ENCODE results near the gene TBX18. TPM values are rescaled to one million over a fixed set of nuclear protein-coding genes. Genes with fewer than 3 reads are reported as not detected.

The TBX18 gene
- total RNA-seq (2014; rRNA removed; shearing (Covaris generic)) = not detected in 2 replicates
- total RNA-seq (2022) = not detected in 2 replicates
- Bru-seq, nascent RNA = percentile 2 among the genes with signal in this experiment
- BruChase-seq, experiment 1, labeled RNA remaining after a 6-hour chase = percentile 5 among the genes with signal in this experiment
- BruChase-seq, experiment 2, labeled RNA remaining after a 2-hour chase = percentile 6 among the genes with signal in this experiment
- long read RNA-seq = 0 reads

DNA sequence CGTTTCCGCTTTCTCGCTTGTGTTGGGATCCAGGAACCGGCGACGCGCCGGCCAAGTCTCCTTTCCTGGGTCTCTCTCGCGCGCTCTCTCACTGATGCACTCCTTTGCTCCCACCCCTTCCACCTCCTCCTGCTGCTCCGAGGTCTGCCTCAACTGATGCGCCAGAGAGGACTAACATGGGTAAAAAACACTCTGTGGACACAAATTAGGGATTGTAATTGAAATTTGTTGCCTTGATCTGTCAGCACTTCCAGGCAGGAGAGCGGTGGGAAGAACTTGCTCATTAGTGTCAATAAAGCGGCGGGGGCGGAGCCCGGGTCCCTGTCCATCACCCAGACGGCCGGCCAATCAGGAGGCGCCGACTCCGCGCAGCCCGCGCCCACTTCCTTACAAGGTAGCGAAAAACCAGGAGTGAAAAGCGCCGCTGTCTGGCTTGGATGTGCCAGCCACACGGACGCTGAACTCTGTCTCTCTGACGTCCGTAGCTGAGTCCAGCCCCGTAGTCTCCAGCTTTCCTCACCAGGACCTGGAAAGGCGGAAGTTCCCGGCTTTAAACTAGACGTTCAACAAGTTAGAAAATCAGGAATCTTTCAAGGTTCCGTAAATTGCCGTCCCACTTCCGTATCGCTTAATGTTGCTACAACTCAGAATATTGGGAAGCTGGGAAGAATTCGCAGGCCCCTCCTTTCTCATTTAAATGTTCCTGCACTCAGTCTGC, at the start of gene TBX18:
Gene TBX18 (minus strand): TSS at position 267 of the 718 bp plus-strand sequence. CDS start 417 bp downstream, outside the sequence.
- intact Hi-C loops (cut with micrococcal nuclease; ENCODE audit: unreplicated experiment) = no loop called here

DNA sequence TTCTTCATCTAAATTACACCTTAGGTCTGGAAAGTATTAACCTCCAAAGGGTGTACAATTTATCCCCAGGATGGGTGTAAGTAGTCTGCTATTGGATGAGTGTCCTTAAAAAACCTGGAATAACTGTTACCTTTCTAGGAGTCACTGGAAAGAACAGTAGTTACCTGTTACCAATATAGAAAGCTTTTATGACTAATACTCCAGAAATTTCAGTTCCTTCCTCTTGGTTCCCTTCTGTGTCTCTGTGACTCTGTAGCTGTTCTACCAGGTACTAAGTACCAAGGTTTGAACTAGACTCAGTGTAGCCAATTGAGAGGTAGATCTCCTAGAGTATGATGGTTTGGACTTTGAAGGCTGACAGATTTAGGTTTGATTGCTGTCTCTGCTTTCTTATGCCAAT, 47.0 kb upstream of the TBX18 start:
- no peak overlapping the region for H3K27ac ChIP-seq (ENCODE audit: low read depth, low read length, poor library complexity, severe bottlenecking)
- H3K79me2 ChIP-seq (ENCODE audit: insufficient read depth, low read depth, low read length) = no peaks in the 10 kb centered on the region
- ChIA-PET CTCF (ENCODE audit: unreplicated experiment) (no interaction called here), POLR2A (no interaction called here)
- H3K9me2 ChIP-seq (ENCODE audit: insufficient read depth, low read length) = no peaks in the 10 kb centered on the region
- no peak overlapping the region for H3K4me3 ChIP-seq (ENCODE audit: low read depth, low read length, poor library complexity, severe bottlenecking)
- no peak overlapping the region for H2AFZ ChIP-seq (ENCODE audit: low read length)
- H4K20me1 ChIP-seq (ENCODE audit: insufficient read depth, low read length) = no peaks in the 10 kb centered on the region
- no TSS peak for BruUV-seq (replicated peaks)
- H3K9me3 ChIP-seq (ENCODE audit: low read length) = no peaks in the 10 kb centered on the region
- no peaks in the 10 kb centered on the region for H3K36me3 ChIP-seq (ENCODE audit: insufficient read depth, low read length)
- no peak overlapping the region for H3K4me2 ChIP-seq (ENCODE audit: low read length)
- no peaks in the 10 kb centered on the region for H3K4me1 ChIP-seq (ENCODE audit: insufficient read depth, low read length, poor library complexity, severe bottlenecking)
- DNase-seq (ENCODE audit: low spot score) = no peak
- no peak for TF ChIP-seq CTCF (conservative IDR thresholded peaks at IDR 0.05; ENCODE audit: low read length)
- intact Hi-C loops (cut with micrococcal nuclease; ENCODE audit: unreplicated experiment) = no loop called here

More for the DNA sequence above, at the start of gene TBX18:
- no peak within 1 kb of the TSS for H3K4me3 ChIP-seq (ENCODE audit: low read depth, low read length, poor library complexity, severe bottlenecking)
- no peaks in the 10 kb centered on the region for H3K9me3 ChIP-seq (ENCODE audit: low read length)
- H3K27ac ChIP-seq (ENCODE audit: low read depth, low read length, poor library complexity, severe bottlenecking) = no peak within 1 kb of the TSS
- no peaks in the 10 kb centered on the region for H4K20me1 ChIP-seq (ENCODE audit: insufficient read depth, low read length)
- H3K4me2 ChIP-seq (ENCODE audit: low read length) = no peak within 1 kb of the TSS
- no peaks in the 10 kb centered on the region for H3K4me1 ChIP-seq (ENCODE audit: insufficient read depth, low read length, poor library complexity, severe bottlenecking)
- TF ChIP-seq CTCF (conservative IDR thresholded peaks at IDR 0.05; ENCODE audit: low read length) (no peak), EZH2phosphoT487 (IDR thresholded peaks at IDR 0.05; ENCODE audit: borderline replicate concordance, low read depth, low read length) (no peak)
- no peaks in the 10 kb centered on the region for H3K9me2 ChIP-seq (ENCODE audit: insufficient read depth, low read length)
- no TSS peak for BruUV-seq (replicated peaks)
- POLR2A ChIA-PET = no interaction called here
- DNase-seq (ENCODE audit: low spot score) = no peak
- H2AFZ ChIP-seq (ENCODE audit: low read length) = no peak within 1 kb of the TSS
- H3K79me2 ChIP-seq (ENCODE audit: insufficient read depth, low read depth, low read length) = no peaks in the 10 kb centered on the region
- CTCF ChIA-PET (ENCODE audit: unreplicated experiment) = no interaction called here
- H3K36me3 ChIP-seq (ENCODE audit: insufficient read depth, low read length) = no peaks in the 10 kb centered on the region

DNA sequence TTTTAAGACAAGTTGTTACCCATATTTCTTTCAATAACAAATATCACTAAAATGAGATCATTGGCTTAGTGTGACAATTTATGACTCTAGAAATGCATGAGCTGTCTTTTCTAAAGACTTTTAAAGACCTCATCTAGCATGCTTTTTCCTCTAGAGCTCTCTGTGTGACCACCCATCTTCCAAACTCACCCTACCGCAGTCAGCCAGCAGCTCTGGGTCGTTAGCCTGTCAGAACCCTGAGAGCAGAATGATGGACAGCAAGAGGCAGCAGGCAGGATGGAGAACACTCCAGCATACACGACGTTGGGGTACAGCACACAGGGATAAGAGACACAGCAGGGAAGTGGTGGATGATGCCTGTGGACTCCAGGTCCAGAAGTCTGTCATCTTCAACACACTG, 45.1 kb upstream of the TBX18 start:
- Histone ChIP-seq H3K4me3 (ENCODE audit: low read depth, low read length, poor library complexity, severe bottlenecking) (no peak overlapping the region), H3K4me2 (ENCODE audit: low read length) (no peak overlapping the region), H3K4me1 (ENCODE audit: insufficient read depth, low read length, poor library complexity, severe bottlenecking) (no peaks in the 10 kb centered on the region), H3K9me3 (ENCODE audit: low read length) (no peaks in the 10 kb centered on the region), H3K27ac (ENCODE audit: low read depth, low read length, poor library complexity, severe bottlenecking) (no peak overlapping the region), H3K79me2 (ENCODE audit: insufficient read depth, low read depth, low read length) (no peaks in the 10 kb centered on the region), H4K20me1 (ENCODE audit: insufficient read depth, low read length) (no peaks in the 10 kb centered on the region), H3K9me2 (ENCODE audit: insufficient read depth, low read length) (no peaks in the 10 kb centered on the region), H2AFZ (ENCODE audit: low read length) (no peak overlapping the region), H3K36me3 (ENCODE audit: insufficient read depth, low read length) (no peaks in the 10 kb centered on the region)
- POLR2A ChIA-PET = interaction anchor here (0.7 kb wide), 1 partner anchor 73 kb away, joined by 3 read pairs; no protein-coding TSS in a partner anchor
- intact Hi-C loops (cut with micrococcal nuclease; ENCODE audit: unreplicated experiment) = no loop called here
- TF ChIP-seq CTCF (conservative IDR thresholded peaks at IDR 0.05; ENCODE audit: low read length) (no peak), EZH2phosphoT487 (IDR thresholded peaks at IDR 0.05; ENCODE audit: borderline replicate concordance, low read depth, low read length) (no peak)
- no TSS peak for BruUV-seq (replicated peaks)
- CTCF ChIA-PET (ENCODE audit: unreplicated experiment) = no interaction called here
- DNase-seq (ENCODE audit: low spot score) = no peak
